Measurements from ENCODE around the gene ALK. TPM values are rescaled to one million over a fixed set of nuclear protein-coding genes. Genes with fewer than 3 reads are reported as not detected.
A peak's percentile ranks its signal among the peaks of the same experiment; 100 is the strongest.

Gene ALK
- total RNA-seq, 2 donors from 2014 or later, result 0.13 to 0.46 TPM

GRCh38 chr2:29215739-29216608 is 705.4 kb downstream of the ALK start:
- Mint-ChIP-seq H3K4me3 (no peak overlapping the region), H3K27me3 (ENCODE audit: insufficient read depth) (peaks cover 18% of the 10 kb centered on the region), H3K27ac (no peak overlapping the region), H3K9me3 (no peaks in the 10 kb centered on the region), H3K4me1 (peaks cover 12% of the 10 kb centered on the region), H3K36me3 (ENCODE audit: low read depth) (no peaks in the 10 kb centered on the region)
- H3K9me3 ChIP-seq (ENCODE audit: control insufficient read depth, low read length), result no peaks in the 10 kb centered on the region
- H3K9ac ChIP-seq (ENCODE audit: extremely low read depth, low read length, poor library complexity, severe bottlenecking), result no peak overlapping the region
- no peak overlapping the region for H3K4me3 ChIP-seq (ENCODE audit: low read length)
- no peak overlapping the region for H3K27ac ChIP-seq (ENCODE audit: low read depth, low read length)
- no peaks in the 10 kb centered on the region for H3K4me1 ChIP-seq (ENCODE audit: control insufficient read depth, insufficient read depth, low read length)
- 92 to 95% methylated on average over 15 to 20 of the region's 20 CpGs for WGBS, 2 experiments (ENCODE audit: insufficient coverage in 1 of 2, insufficient read length in 1 of 2)
- peak; percentile 32 for DNase-seq
- no peaks in the 10 kb centered on the region for H3K36me3 ChIP-seq (ENCODE audit: control insufficient read depth, insufficient read depth, low read length)
- no peaks in the 10 kb centered on the region for H3K27me3 ChIP-seq (ENCODE audit: control insufficient read depth, insufficient read depth, low read length, poor library complexity, severe bottlenecking)
- TF ChIP-seq CTCF (conservative IDR thresholded peaks at IDR 0.05), result no peak

DNA sequence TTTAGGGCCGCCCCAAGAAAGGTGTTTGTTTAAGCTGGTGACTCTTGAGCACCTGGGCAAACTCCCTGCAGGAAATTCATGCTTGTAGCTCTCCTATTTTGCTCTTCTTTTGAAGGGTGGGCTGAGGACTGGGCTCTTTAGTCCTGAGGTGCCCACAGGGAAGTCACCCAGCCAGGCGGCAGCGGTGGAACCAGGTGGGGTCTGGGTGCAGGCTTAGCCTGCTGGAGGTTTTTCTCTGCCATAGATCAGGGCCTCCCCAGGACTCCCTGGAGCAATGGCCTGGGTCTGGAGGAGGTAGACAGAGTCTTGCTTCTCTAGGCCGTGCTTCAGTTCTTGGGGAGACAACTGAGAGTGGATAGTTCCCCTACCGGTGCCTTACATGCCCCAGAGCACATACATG is 706.3 kb downstream of the ALK start:
- no peaks in the 10 kb centered on the region for H3K27me3 ChIP-seq (ENCODE audit: control insufficient read depth, insufficient read depth, low read length, poor library complexity, severe bottlenecking)
- no peaks in the 10 kb centered on the region for H3K9me3 Mint-ChIP-seq
- H3K36me3 ChIP-seq (ENCODE audit: control insufficient read depth, insufficient read depth, low read length), result no peaks in the 10 kb centered on the region
- peaks cover 3% of the 10 kb centered on the region for H3K4me1 Mint-ChIP-seq
- no peak for TF ChIP-seq CTCF (conservative IDR thresholded peaks at IDR 0.05)
- no peak overlapping the region for H3K9ac ChIP-seq (ENCODE audit: extremely low read depth, low read length, poor library complexity, severe bottlenecking)
- H3K27ac ChIP-seq (ENCODE audit: low read depth, low read length), result no peak overlapping the region
- 91 to 96% methylated on average over 4 to 5 of the region's 5 CpGs for WGBS, 2 experiments (ENCODE audit: insufficient coverage in 1 of 2, insufficient read length in 1 of 2)
- H3K9me3 ChIP-seq (ENCODE audit: control insufficient read depth, low read length), result no peaks in the 10 kb centered on the region
- H3K27me3 Mint-ChIP-seq (ENCODE audit: insufficient read depth), result peaks cover 15% of the 10 kb centered on the region
- H3K4me1 ChIP-seq (ENCODE audit: control insufficient read depth, insufficient read depth, low read length), result no peaks in the 10 kb centered on the region
- H3K4me3 Mint-ChIP-seq, result no peak overlapping the region
- no peaks in the 10 kb centered on the region for H3K36me3 Mint-ChIP-seq (ENCODE audit: low read depth)
- H3K4me3 ChIP-seq (ENCODE audit: low read length), result no peak overlapping the region
- no peak overlapping the region for H3K27ac Mint-ChIP-seq
- peak; percentile 29 for DNase-seq

DNA sequence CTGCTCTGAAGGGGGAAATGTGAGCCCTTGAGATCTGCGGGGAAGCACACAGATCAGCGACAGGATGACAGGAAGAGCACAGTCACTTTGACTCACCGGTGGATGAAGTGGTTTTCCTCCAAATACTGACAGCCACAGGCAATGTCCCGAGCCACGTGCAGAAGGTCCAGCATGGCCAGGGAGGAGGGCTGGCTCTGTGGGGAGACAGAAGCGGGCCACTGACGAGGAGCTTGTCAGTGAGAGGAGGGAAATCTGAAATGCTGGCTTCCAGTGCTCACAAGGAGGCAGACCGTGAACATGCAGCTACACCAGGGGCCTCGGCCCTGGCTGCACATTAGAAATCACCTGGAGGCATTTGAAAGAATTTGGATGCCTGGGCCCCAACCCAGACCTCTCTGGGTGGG is 707.5 kb downstream of the ALK start:
- Histone ChIP-seq H3K9ac (ENCODE audit: extremely low read depth, low read length, poor library complexity, severe bottlenecking) (no peak overlapping the region), H3K9me3 (ENCODE audit: control insufficient read depth, low read length) (no peaks in the 10 kb centered on the region), H3K4me1 (ENCODE audit: control insufficient read depth, insufficient read depth, low read length) (no peaks in the 10 kb centered on the region), H3K4me3 (ENCODE audit: low read length) (no peak overlapping the region), H3K27ac (ENCODE audit: low read depth, low read length) (no peak overlapping the region), H3K36me3 (ENCODE audit: control insufficient read depth, insufficient read depth, low read length) (no peaks in the 10 kb centered on the region), H3K27me3 (ENCODE audit: control insufficient read depth, insufficient read depth, low read length, poor library complexity, severe bottlenecking) (no peaks in the 10 kb centered on the region)
- TF ChIP-seq CTCF (conservative IDR thresholded peaks at IDR 0.05), result no peak
- Mint-ChIP-seq H3K9me3 (no peaks in the 10 kb centered on the region), H3K27me3 (ENCODE audit: insufficient read depth) (peaks cover 10% of the 10 kb centered on the region), H3K4me3 (no peak overlapping the region), H3K36me3 (ENCODE audit: low read depth) (no peaks in the 10 kb centered on the region), H3K4me1 (peaks cover 3% of the 10 kb centered on the region), H3K27ac (no peak overlapping the region)
- 75 to 78% methylated on average over 8 to 9 of the region's 9 CpGs for WGBS, 2 experiments (ENCODE audit: insufficient coverage in 1 of 2, insufficient read length in 1 of 2)
- peak; percentile 40 for DNase-seq
